Activated effector memory CD4-positive, alpha-beta T cell treated with anti-CD3 and anti-CD28 coated beads, Interleukin-2, amount 50 U/mL, for 16 hours (primary cell): Measurements from ENCODE around the gene OR7G3.
A peak's percentile ranks its signal among the peaks of the same experiment; 100 is the strongest.

Experiments used
- DNase-seq: peaks from one replicate; pipeline ENCODE4 v3.0.0-alpha.2; 2020

The OR7G3 gene

DNA sequence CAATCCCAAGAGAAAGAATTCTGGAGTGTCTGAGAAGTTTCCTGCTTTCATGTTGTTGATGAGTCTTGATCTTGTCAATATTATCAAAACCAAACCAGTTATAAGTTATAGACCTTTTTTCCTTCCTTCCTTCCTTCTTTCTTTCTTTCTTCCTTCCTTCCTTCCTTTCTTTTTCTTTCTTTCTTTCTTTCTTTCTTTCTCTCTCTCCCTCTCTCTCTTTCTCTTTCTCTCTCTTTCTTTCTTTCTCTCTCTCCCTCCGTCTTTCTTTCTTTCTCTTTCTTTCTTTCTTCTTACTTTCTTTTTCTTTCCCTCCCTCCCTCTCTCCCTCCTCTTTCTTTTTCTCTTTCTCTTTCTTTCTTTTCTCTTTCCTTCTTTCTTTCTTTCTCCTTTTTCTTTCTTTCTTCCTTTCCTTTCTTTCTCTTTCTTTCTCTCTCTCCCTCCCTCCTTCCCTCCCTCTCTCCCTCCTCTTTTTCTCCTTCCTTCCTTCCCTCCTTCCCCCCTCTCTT lies at the start of gene OR7G3:
TSS of gene OR7G3 (minus strand) at position 51 of the 506 bp plus-strand sequence. CDS start at position 51, 0 bp downstream.
- DNase-seq: no peak

DNA sequence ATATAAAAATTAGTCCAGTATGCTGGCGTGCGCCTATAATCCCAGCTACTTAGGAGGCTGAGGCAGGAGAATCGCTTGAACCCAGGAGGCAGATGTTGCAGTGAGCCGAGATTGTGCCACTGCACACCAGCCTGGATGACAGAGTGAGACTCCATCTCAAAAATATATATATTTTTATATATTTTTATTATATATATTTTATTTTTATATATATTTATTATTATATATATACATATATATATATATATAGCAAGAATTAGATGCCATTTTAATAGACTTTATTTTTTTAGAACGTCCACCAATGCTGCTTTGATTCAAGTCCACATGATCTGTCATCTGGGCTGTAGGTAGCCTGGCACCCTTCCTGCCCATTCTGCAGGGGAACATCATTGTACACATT lies 48.6 kb upstream of the OR7G3 start:
- no peak for DNase-seq

DNA sequence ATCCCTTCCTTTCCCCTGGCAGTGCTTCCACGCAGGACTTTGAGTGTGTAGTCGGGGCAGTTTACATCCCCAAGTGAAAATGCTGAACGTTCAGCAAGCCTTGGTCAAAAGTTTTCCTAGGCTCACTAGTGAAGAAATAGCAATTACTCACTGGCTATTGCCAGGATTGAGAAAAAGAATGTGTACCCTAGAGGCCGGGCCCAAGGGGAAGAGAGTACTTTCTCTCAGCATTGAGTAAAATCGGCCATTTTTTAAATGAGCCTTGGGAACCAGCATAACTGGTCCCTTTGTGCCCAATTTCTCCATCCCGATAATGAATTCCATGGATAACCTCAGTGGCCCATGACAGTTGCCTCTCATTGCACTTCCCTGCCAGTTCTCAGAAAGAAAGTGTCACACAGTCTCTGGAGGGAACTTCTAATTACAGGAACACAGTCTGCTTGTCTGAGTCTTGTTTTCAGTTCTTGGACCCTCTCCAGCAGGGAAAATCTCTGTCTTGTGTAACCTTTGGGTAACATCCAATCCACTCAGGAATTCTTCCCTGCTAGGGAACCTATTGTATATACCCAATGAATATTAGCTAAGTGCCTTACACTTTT lies 44.7 kb upstream of the OR7G3 start:
- no peak for DNase-seq

DNA sequence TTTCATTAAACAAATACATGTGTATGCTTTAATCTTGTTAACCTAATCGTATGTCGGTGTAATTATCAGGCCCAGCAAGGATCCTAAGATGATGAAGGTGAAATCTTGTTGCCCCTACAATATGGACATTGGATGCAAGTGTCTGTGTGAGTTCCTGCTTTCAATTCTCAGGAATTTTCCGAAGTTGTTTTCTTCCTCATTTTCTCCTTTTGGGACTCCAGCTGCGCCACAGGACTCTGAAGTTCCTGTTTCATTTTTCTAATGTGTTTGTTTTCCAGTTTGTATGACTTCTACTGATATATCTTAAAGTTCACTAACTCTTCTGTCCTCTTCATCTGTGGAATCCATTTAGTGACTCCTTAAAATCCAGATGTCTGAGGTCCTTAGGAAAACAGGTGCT lies 40.1 kb upstream of the OR7G3 start:
- DNase-seq: no peak

DNA sequence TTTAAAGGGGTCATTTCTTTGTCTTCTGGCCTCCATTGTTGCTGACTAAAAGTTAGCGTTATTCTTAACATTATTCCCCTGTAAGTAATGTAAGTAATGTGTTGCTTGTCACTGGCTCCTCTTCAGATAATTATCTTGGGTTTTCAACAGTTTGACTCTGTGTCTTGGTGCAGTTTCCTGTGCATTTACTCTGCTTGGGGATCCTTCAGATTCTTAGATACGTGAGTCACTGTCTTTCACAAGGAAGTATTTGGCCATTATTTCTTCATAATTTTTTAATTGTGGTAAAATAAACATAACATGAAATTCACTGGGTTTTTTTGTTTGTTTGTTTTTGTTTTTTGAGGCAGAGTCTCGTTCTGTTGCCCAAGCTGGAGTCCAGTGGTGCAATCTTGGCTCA lies 38.5 kb upstream of the OR7G3 start:
- DNase-seq: no peak

DNA sequence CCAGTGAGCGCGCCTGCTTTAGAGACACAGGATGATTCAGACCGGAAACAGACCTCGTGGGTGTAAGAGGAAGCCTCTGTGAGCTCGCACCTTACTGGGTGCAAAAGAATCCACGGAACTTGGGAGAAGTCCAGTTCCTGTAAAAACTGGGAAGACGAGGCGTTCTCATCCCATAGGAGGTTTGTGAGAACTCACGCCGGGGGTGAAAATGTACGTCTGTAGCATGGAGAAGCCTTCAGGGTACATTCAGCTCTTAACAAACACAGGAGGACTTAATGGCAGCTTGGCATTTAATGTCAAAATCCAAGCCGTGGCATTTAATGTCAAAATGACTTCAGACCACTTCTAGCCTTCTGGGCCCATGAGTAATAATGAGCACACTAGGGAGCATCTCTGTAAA lies 34.7 kb upstream of the OR7G3 start:
- no peak for DNase-seq

GRCh38 chr19:9159891-9160290 lies 33.1 kb upstream of the OR7G3 start:
- no peak for DNase-seq

GRCh38 chr19:9156304-9156703 lies 29.6 kb upstream of the OR7G3 start:
- DNase-seq: no peak

GRCh38 chr19:9155591-9155990 lies 28.8 kb upstream of the OR7G3 start:
- DNase-seq: no peak

GRCh38 chr19:9151367-9151766 lies 24.6 kb upstream of the OR7G3 start:
- DNase-seq: no peak

DNA sequence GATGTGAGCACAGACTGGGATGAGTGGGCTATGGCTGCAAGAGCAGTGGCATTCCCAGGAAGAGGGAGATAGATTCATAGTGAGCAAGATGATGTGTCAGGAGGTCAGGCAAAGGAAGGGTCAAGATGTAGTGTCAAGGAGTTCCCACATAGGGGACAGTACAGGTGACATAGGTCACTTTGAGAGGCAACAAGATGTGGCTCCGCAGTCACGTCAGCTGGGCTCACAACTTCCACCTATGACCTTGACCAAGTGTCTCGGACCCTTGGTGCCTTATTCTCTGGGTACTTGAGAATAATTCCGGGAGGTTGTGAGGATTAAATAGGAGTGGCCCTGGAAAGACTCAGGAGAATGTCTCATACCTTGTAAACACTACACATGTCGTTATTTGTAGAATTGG lies 23.9 kb upstream of the OR7G3 start:
- no peak for DNase-seq

- no peak for DNase-seq
These were observed 23.2 kb upstream of the OR7G3 start for GRCh38 chr19:9149997-9150396.

- no peak for DNase-seq
These were observed 21.9 kb upstream of the OR7G3 start for GRCh38 chr19:9148697-9149096.

GRCh38 chr19:9146882-9147281 lies 20.1 kb upstream of the OR7G3 start:
- no peak for DNase-seq

DNA sequence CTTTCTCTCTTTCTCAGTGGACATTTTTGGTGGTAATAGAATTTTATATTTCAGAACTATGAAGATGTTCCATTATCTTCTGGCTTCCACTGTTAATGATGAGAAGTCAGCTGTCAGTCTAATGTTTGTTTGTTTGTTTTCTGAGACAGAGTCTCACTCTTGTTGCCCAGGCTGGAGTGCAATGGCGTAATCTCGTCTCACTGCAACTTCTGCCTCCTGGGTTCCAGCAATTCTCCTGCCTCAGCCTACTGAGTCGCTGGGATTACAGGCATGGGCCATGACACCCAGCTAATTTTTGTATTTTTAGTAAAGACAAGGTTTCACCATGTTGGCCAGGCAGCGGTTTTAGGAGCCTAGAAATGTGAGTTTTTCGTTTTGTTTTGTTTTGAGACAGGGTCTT lies 18.2 kb upstream of the OR7G3 start:
- DNase-seq: no peak

DNA sequence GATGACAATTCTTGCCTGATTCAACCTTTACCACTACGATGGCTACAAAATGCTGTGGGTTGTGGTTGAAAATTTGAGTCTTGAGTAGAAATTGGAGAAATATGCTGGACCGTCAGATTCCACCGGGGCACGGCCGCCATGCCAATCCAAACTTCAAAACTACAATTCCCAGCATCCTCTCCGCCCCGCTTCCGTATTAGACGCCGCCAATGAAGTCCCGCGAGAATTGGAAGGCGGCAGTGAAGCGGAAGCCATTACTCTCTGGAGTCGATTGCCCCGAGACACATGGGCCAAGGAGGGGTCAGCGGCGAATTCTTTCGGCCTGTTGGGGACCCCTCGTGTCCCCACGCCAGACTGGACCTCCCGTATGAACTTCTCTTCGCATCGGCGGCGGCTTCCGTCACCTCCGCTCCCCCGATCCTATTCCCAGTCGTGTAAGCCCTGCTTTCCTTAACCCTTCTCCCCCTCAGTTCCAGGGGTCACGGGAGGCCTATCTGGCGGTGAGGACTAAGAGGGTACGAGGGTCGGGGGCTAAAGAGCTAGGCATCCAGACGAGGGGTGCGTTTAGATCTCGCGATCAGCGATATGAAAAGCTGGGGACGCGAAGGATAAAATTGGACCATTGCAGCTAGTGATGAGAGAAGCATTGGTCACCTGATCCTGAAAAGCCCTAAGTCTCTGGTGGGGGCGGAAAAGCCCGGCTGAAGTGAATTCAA lies 13.6 kb upstream of the OR7G3 start, which contains the start of gene ZNF317:
TSS of gene ZNF317 (plus strand) at position 239 of the 716 bp plus-strand sequence. CDS start 15,620 bp downstream, outside the sequence.
- DNase-seq: peak; percentile 95

- no peak for DNase-seq
These were observed 12.9 kb upstream of the OR7G3 start for GRCh38 chr19:9139609-9140158.

DNA sequence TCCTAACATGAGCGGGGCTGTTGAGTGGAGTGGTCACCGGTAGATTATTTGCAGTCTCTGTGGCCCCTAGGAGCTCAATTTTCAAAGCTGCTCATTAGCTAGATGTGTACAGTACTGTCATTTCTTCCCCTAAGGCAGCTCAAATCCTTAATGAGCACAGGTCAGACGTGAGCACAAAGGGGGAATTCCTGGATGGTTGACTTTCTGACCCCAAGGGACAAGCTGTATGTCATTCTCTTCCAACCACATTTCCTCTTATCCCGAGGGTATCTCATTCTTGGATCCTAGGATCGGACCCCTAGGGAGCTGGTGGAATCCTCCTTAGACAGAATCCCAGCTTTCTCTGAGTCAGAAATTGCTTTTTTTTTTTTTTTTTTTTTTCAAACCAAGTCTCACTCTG lies 5.7 kb upstream of the OR7G3 start:
- no peak for DNase-seq

- DNase-seq: no peak
These were observed 4.2 kb upstream of the OR7G3 start for GRCh38 chr19:9130965-9131364.

- DNase-seq: no peak
These were observed 1.4 kb upstream of the OR7G3 start for GRCh38 chr19:9128171-9128570.

- no peak for DNase-seq
These were observed 10.2 kb downstream of the OR7G3 start for GRCh38 chr19:9116547-9116946.

DNA sequence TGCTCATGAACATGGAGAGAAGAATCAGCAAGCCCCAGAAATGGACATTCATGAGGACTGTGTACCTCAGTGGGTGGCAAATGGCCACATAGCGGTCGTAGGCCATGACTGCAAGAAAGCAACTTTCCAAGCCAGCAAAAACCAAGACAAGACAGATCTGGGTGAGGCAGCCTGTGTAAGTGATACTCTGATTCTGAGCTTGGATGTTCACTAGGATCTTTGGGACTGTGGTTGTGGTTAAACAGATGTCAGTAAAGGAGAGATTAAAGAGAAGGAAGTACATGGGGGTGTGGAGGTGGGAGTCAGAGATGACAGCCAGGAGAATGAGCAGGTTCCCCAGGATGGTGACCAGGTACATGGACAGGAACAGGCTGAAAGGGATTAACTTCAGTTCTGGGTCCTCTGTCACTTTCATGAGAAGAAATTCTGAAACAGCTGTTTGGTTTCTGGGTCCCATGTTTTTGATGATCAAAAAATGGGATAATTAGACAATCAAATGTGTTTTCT lies 11.4 kb downstream of the OR7G3 start, which contains the start of gene OR7G1:
TSS of gene OR7G1 (minus strand) at position 457 of the 507 bp plus-strand sequence. CDS start at position 457, 0 bp downstream.
- DNase-seq: no peak

GRCh38 chr19:9109959-9110358 lies 16.8 kb downstream of the OR7G3 start:
- DNase-seq: no peak

DNA sequence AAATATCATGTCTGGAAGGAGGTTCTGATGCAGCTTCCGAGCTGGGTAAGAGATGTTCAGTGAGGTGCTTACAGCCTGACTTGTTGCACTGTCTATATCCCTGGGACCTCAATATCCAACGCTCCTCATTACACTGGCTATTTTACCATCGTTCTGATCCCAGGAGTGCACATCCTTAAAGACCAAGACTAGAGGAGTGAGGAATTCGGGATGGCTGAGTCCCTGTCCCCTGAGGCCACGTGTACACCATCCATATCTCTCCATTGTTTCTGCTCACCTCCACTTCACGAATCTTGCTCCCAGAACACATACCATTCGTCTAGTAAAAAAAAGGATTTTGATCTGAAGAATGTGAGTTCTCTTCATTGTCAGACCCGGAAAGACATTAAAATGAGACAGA lies 19.4 kb downstream of the OR7G3 start, which contains the start of gene OR7G2:
TSS of gene OR7G2 (minus strand) at position 101 of the 400 bp plus-strand sequence. CDS start 4,232 bp downstream, outside the sequence.
- DNase-seq: no peak
